Measurements from ENCODE around the gene KLK4.
A peak's percentile ranks its signal among the peaks of the same experiment; 100 is the strongest.

The KLK4 gene

GRCh38 chr19:50911206-50912101, at the start of gene KLK4:
TSS of gene KLK4 (minus strand) at chr19:50911395. CDS start at chr19:50910738, 657 bp downstream.
- no peak for DNase-seq

- DNase-seq = no peak
Observed at GRCh38 chr19:50959731-50960500, 48.7 kb upstream of the KLK4 start.

GRCh38 chr19:50957587-50957986, 46.4 kb upstream of the KLK4 start:
- no peak for DNase-seq

- no peak for DNase-seq
Observed at GRCh38 chr19:50952910-50953309, 41.7 kb upstream of the KLK4 start, which contains the start of gene KLK5. TSS of gene KLK5 (minus strand) at chr19:50953038. CDS start at chr19:50952657, 381 bp downstream.

- no peak for DNase-seq
Observed at GRCh38 chr19:50949861-50950260, 38.7 kb upstream of the KLK4 start.

- DNase-seq = no peak
Observed at GRCh38 chr19:50947123-50947522, 35.9 kb upstream of the KLK4 start.

- DNase-seq = no peak
Observed at GRCh38 chr19:50944795-50945194, 33.6 kb upstream of the KLK4 start.

- no peak for DNase-seq
Observed at GRCh38 chr19:50943074-50943828, 32.1 kb upstream of the KLK4 start.

- DNase-seq = no peak
Observed at GRCh38 chr19:50939596-50939995, 28.4 kb upstream of the KLK4 start.

- no peak for DNase-seq
Observed at GRCh38 chr19:50933640-50934039, 22.4 kb upstream of the KLK4 start.

GRCh38 chr19:50932690-50933083, 21.5 kb upstream of the KLK4 start:
- no peak for DNase-seq

GRCh38 chr19:50932018-50932689, 21.0 kb upstream of the KLK4 start:
- DNase-seq = no peak

GRCh38 chr19:50931023-50931422, 19.8 kb upstream of the KLK4 start:
- no peak for DNase-seq

- peak; percentile 36 to 53 for DNase-seq
Observed at GRCh38 chr19:50928831-50929230, 17.6 kb upstream of the KLK4 start.

- no peak for DNase-seq
Observed at GRCh38 chr19:50926144-50926543, 14.9 kb upstream of the KLK4 start.

- no peak for DNase-seq
Observed at GRCh38 chr19:50925734-50926133, 14.5 kb upstream of the KLK4 start.

GRCh38 chr19:50924586-50924985, 13.4 kb upstream of the KLK4 start:
- no peak for DNase-seq

- peak; percentile 77 to 90 for DNase-seq
Observed at GRCh38 chr19:50922317-50922853, 11.2 kb upstream of the KLK4 start.

- no peak for DNase-seq
Observed at GRCh38 chr19:50921426-50922316, 10.5 kb upstream of the KLK4 start.

GRCh38 chr19:50916069-50916468, 4.9 kb upstream of the KLK4 start:
- DNase-seq = no peak
